Measurements from ENCODE around the gene LARGE1.

DNA sequence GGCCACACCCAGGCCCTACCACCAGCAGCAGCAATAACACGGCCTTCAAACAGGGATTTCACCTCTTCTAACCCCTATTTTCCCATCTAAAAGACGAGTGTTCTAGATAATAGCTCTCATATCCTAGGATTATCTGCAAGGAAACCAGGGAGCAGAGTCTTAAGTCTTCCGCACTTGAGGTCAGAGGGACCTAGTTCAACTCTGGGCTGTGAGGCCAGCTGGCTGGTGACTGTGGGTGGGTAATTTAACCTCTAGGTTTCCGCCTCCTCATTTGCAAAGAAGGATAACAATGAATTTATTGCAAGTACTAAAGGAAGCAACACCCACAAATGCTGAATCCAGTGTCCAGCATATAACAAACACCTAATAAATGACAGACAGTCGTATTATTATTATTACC, 70.1 kb downstream of the LARGE1 start:
- TF ChIP-seq, protein P1, sequence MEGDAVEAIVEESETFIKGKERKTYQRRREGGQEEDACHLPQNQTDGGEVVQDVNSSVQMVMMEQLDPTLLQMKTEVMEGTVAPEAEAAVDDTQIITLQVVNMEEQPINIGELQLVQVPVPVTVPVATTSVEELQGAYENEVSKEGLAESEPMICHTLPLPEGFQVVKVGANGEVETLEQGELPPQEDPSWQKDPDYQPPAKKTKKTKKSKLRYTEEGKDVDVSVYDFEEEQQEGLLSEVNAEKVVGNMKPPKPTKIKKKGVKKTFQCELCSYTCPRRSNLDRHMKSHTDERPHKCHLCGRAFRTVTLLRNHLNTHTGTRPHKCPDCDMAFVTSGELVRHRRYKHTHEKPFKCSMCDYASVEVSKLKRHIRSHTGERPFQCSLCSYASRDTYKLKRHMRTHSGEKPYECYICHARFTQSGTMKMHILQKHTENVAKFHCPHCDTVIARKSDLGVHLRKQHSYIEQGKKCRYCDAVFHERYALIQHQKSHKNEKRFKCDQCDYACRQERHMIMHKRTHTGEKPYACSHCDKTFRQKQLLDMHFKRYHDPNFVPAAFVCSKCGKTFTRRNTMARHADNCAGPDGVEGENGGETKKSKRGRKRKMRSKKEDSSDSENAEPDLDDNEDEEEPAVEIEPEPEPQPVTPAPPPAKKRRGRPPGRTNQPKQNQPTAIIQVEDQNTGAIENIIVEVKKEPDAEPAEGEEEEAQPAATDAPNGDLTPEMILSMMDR (conservative IDR thresholded peaks at IDR 0.05; ENCODE audit: low read depth, low read length): no peak
- TF ChIP-seq FOS (IDR thresholded peaks at IDR 0.05; ENCODE audit: low read depth, low read length): no peak
- TF ChIP-seq NFE2L2 (IDR thresholded peaks at IDR 0.05; ENCODE audit: low read depth, low read length): no peak
- TF ChIP-seq RFX5 (IDR thresholded peaks at IDR 0.05; ENCODE audit: low read depth, low read length): no peak
- no peak for TF ChIP-seq RAD21 (IDR thresholded peaks at IDR 0.05; ENCODE audit: low read length)
- TF ChIP-seq RCOR1 (IDR thresholded peaks at IDR 0.05; ENCODE audit: insufficient replicate concordance, low read length): no peak
- TF ChIP-seq CHD1 (IDR thresholded peaks at IDR 0.05; ENCODE audit: low read depth, low read length): no peak

All from IMR-90 (cell line).